Activated CD8-positive, alpha-beta memory T cell treated with anti-CD3 and anti-CD28 coated beads, Interleukin-2, amount 50 U/mL, for 1 hour (primary cell): ENCODE results near the gene IMMT.

Experiments
- DNase-seq: peaks from one replicate; pipeline ENCODE4 v3.0.0-alpha.2; 2020; ENCODE audit errors: extremely low read depth

Gene IMMT

DNA sequence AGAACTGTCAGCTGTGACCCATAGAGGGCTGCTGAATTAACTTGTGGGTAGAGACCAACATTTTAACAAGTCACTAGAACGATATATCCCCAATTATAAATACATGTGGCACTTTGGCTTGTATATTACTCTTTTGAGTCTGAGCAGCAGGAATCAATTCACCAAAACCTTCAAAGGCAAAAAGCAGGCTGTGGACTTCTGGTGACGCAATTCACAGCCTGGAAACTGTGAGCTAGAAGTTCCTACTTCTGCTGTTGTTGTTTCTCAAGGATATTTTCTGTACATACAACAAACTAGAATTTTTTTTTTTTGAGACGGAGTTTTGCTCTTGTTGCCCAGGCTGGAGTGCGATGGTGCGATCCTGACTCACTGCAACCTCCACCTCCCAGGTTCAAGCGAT, 52.0 kb downstream of the IMMT start:
- no peak for DNase-seq

DNA sequence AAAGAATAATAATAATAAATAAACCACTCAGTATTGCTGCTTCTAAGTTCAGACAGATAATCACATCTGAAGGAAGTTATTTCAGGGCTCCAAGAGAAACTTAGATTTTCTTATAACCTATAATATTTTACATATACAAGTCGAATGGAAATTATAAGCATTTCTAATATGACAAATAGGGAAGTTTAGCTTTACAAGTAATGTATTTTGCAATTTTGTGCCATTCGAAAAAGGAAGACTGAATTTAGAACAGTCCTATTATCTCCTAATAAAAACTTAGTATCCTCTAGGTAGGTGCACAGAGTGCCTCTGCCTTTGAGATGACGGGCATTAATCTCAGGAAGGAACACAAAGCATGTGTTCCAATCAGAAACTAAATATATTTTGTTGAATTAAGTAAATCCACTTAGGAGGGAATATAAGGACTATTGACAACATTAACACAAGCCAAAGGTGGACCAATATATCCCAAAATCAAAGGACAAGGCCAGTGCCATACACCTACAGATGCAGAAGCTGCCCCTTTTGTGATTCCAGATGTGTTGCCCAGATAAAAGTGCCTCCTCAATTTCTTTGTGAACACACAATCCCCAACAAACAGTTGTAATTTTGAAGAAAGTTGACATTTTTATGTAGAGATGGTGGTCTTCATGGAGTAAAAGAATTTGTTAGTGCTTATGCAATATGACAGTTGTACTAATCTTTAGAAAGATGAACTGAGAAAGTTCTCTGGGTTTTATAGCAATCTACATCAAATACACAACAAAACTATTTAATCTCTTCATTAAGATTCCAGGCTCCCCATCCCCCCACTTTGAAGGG, 52.6 kb downstream of the IMMT start:
- DNase-seq, result no peak

DNA sequence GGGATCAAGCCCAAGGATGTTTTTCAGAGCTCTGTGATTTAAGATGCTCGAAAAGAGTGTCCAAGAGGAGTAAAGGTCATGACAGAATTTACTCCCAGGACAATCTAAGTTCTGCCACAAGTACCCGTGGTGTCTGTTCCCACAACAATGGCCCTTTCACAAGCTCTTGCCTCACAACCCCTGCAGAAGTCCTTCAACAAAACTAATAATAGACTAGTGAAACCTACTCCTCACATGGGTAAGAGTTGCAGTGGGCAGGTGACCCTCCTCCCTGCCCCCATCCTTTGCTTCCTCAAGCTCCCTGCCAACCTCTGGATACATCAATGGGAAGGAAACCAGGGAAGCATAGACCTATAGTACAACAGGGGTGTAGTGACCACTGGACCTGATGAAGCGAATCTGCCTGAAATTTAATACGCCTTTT, 54.3 kb downstream of the IMMT start:
- DNase-seq, result no peak

DNA sequence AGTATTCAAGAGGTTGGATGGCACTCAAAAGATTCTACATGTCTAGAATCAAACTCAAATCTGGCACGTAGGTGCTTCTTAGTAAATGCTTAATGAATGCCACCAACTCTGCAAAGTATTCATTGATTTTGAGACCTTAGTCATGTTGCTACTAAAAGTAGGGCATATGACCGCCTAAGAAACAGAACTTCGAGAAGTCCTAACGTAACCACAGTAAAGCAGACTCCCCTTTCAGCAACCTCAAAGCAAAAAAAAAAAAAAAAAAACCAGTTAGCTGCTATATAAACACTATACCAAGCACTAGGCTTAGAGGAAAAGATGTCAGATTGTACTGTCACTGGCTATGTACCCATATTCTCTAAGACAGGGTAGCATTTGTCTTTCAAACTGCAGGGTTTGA, 55.3 kb downstream of the IMMT start:
- DNase-seq, result no peak

DNA sequence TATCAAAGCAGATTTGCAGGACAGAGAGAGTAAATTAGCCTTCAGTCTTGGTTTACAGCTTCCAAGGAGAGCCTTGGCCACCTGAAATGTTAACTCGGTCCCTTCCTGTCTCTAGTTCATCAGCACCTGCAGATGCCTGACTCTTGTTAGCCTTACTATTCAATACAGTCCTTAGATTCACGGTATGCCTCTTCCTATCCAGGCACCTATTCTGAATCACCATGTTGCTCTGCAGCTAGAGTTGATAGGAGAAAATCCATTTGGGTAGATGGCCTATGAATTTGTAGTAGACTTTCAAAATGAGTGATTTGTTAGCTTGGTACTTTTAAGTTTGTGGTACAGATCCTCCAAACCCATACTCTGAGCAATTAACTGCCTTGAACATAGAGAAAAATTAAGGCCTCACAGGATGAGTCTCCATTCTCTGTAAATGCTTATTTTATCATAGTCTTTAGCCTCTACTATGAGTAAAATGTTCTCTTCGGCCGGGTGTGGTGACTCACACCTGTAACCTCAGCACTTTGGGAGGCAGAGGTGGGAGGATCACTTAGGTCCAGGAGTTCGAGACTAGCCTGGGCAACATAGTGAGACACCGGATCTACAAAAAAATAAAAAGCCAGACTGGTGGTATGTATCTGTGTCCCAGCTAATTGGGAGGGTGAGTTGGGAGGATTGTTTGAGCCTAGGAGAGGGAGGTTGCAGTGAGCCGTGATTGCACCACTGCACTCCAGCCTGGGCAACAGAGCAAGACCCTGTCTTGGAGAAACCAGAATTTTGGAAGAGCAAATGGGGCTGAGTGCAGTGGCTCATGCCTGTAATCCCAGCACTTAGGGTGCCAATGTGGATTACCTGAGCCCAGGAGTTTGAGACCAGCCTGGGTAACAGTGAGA, 56.3 kb downstream of the IMMT start:
- DNase-seq, result no peak

DNA sequence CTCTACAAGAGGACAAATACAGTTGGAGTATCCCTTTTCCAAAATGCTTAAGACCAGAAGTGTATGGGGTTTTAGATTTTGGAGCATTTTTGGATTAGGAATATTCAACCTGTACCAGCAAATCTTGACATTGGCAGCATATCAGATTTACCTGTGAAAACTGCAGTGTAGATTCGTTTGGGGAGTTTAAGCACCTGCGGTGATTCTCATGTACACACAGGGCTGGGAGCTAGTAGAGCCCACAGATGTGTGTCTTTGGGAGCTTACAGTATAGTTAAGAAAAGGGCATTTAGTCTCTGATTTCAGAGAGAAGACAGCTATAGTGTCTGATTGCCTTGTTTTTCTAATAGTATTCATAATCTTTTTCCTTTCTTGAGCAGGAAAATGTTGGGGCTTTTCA, 59.1 kb downstream of the IMMT start:
- DNase-seq, result no peak

DNA sequence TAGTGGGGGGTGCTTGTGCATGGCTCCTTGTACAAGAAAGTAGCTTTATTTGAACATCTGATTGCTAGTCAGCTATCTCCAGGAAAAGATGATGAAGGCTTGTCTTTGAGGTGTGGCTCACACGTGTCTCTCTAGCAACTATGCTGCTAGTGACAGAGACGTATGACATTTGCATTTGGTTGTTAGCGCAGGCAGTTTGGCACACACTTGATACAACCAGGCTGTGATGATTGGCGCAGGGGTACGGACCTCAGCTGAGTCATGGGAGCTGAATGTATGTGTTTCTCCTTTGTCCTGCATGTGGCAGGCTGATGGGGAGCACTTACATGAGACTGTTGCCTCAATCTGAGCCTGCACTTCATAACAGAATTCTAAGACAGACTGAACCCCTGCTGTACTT, 59.6 kb downstream of the IMMT start:
- no peak for DNase-seq

DNA sequence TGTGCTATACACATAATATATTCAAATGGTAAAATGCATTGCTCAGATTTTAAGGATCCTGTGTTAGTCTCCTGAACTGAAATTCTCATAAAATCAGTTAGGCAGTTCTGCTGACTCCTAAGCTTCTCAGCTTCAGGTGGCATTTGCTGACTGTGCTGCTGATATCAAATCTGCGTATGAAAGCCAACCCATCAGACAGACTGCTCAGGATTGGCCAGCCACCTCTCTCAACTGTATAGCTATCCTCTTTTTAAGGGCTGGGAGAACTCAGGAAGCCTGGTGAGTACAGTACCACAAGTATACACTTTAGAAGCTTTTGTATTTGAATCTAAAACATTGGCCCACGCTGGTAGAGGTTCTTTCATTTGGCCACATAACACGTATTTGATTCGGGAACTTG, 60.6 kb downstream of the IMMT start:
- DNase-seq, result no peak

DNA sequence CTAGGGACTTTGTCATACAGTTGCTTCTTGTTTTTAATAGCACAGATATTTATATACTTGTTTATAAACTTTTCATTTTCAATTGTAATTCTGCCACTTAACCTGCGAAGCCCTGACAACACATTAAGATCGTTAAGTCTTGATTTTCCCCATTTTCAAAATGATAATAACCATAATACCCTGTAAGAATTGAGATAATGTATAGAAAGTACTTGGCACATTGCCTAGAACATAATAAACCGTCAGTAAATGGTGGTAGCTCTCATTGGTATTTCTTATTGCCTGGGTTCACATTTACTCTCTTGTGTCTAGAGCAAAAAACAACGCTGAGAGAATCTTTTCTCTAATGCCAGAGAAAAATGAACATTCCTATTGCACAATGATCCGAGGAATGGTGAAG, 70.6 kb downstream of the IMMT start:
- no peak for DNase-seq

DNA sequence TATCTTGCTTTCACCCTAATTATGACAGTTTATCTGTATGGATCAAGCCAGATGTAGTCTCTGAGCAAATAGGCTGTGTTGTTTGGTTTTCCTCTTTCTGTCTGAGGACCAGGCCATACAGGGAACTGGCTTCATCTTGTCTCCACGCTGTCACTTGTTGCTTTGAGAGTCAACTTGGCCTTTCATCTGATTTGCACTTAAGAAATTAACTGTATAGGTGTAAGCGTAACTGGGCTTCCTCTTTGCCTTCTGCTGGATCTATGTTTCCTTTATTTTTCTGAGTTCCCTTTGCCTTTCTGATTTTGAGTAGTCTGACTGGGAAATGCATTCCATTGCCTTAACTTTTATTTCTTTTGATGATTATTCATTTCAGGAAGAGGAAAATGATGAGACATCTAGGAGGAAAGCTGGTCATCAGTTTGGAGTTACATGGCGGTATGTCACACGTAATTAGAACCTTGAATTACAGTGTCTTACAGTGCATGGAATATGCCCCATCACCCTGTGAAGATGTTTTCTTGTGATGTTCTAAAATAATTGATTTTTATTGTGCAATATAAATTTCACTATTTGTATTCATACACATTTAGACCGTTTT, 71.8 kb downstream of the IMMT start:
- DNase-seq, result no peak

DNA sequence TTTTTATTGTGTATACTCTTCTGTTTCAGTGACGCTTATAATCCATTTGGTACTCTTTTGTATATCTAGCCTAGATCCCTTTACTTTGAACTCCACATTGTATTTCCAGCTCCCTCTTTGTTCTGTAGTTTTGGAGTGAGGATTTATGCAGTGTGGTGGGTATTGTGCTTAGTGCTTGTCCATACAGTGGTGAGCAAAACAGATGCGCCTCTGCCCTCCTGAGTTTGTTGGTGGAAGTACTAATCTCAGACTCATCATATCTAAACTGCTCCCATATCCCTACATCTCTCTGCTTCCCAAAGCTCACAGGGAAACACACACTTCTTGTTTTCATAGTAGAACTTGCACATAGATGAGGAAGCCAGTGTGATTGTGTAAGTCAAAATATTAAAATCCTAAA, 77.1 kb downstream of the IMMT start:
- DNase-seq, result no peak

DNA sequence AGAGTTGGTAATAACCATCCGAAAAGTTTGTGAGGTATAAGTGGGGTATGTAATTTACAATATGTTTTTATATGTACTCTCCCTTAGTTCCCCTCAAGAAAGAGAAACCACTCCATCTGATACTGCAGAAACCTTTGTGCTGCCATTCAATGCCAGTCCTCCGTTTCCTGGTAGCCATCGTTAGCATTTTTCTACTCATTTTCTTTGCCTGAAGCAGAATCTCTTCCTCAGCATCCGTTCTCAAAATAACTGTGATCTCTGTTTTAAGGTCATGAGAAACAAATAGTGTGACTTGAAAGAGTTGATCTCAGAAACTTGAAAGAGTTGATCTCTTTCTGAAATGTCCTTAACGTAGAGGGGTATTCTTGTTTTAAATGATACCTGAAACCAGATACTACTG, 88.2 kb downstream of the IMMT start:
- no peak for DNase-seq

DNA sequence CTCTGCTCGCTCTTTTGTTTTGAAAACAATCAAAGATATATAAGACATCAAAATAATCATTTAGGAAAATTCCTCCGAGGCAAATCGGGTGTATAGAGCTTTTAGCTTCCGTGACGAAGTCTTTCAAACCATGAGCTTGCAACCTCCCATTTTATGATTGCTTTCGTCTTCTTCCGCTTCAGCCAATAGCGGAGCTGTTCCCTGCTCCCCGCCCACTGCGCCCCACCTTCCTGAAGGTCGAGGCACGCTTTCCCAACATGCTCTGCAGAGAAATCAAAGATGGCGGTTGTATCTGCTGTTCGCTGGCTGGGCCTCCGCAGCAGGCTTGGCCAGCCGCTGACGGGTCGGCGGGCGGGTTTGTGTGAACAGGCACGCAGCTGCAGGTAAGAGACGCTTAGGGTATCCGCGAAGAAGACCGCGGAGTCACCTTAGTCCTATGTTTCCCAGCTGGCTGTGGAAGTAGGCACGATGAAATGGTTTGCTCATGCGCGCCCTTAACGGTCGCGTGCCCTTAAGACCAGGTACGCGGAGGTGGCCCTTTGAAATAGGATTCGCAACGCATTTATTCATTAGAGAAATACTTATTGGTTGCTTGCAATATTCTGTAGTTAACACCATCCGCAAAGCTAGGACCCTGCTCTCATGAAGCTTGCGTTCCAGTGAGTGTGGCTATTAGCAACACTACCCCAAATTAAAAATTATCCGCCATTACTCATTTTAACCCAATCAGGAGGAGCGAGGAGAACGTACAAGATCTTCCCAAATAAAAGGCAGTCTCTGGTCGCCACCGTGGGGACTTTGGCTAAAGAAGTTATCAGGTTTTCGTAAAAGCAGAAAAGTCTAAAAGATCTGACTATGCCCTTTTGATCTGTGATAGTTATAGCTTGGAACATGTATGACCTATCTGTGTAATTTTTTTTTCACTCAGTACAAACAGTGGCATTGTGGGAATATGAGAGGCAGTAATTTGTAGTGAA, 89.0 kb downstream of the IMMT start, which contains the start of gene PTCD3:
PTCD3 (plus strand) TSS at position 267 of the 977 bp plus-strand sequence; CDS start at position 280, 13 bp downstream.
- DNase-seq, result peak; percentile 79

DNA sequence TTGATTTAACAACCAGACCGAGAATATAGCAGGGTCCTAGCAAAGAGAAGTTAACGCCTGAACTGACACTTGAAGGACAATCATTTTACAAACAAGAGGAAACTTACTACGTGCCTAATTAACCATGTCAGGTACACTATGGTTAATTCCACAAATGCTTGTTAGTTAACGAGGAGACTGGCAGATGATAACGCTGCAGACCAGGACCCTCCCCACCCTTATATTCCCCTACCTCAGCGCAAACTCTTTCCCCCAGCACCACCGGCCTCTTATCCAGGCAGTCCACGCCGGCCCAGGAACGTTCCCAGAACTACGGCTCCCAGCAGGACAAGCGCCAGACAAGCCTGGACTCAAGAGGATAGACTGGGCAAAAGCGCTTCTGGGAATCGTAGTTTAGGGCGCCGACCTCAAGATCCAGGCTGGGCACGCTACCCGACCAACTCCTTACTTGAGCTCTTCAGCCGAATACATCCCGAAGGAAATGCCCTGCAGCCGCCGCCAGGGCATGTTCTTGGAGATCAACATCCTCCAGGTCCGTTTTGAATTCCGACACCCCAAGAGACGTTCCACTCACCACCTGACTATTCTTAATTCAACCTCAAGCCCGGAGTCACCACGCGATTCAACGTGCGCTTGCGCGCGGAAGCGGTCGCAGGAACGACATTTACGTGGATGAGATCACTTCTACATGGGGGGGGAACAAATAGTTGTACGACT, 89.9 kb downstream of the IMMT start, which contains the start of gene POLR1A:
POLR1A (minus strand) TSS at position 635 of the 717 bp plus-strand sequence; CDS start at position 525, 110 bp downstream.
- DNase-seq, result peak; percentile 48

DNA sequence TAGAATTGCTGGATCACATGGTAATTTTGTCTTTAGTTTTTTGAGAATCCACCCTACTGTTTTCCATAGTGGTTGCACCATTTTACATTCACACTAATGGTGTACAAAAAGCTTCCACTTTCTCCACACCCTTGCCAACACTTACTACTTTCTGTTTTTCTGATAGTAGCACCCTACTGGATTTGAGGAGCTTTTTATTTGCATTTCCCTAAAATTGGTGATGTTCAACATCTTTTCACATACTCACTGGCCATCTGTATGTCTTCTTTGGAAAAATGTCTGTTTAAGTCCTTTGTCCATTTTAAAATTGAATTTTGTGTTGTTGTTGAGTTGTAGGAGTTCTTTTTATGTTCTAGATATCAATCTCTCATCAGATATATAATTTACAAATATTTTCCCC, 93.1 kb downstream of the IMMT start:
- no peak for DNase-seq

DNA sequence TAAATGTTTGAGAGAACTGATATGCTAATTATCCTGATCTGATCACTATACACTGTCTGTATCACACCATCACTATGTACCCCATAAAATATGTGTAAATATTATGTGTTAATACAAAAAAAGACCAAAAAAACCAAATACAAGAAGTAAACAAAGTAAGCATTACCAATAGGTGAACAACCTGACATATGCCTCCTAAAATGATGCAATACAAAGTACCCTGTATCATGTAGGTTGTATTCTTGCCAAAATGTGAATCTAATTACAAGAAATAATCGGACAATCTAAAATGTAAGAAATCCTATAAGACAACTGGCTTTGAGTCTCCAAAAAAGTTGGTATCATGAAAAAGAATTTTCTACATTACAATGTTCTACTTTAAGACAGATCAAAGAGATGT, 97.3 kb downstream of the IMMT start:
- DNase-seq, result no peak

DNA sequence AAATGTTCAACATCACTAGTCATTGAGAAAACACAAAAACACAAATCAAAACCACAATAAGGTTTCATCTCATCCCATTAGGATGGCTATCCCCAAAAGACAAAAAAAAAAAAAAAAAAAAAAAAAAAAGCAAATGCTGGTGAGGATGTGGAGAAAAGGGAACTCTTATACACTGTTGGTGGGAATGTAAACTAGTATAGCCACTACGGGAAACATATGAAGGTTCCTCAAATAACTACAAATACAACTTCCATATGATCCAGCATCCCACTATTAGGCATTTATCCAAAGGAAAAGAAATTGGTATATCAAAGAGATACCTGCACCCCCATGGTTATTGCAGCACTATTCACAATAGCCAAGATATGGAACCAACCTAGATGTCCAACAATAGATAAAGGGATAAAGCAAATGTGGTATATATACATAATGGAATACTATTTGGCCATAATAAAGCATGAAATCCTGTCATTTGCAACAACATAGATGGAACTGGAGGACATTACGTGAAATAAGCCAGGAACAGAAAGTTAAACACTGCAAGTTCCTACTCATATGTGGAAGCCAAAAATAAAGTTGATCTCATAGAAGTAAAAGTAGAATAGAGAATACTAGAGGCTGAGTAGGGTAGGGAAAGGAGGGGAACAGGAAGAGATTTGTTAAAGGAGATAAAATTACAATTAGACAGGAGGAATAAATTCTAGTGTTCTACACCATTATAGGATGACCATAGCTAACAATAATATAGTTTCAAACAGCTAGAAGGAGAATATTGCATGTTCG, 98.0 kb downstream of the IMMT start:
- no peak for DNase-seq

DNA sequence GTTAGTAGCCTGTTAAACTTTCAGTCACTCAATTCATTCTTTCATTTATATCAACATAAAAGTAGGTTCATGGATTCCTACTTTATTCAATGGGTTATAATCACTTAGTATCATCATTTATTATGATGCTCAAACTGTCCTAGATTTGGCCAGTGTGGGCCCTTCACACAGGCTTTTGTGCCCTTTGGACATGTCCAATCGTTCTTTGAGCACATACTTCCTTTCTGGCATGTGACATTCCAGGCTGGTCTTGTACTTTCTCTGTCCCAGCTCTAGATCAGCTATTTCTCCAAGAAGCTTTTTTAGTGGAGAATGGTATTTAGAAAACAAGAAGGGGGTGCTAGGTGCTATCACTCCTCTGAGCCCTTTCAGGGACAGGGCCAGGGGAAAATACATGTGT, 101.0 kb downstream of the IMMT start:
- DNase-seq, result no peak
